Measurements from ENCODE around the gene TNPO2.
"Not testable (repeated sequence)": the region's sequence is repeated elsewhere in the genome, so short reads cannot be mapped to it uniquely, and the experiment has no call there.

TNPO2 gene

GRCh38 chr19:12736995-12737834 lies 13.5 kb upstream of the TNPO2 start, which contains the start of gene GET3:
Gene GET3, plus strand, starts transcription at chr19:12737497. Its CDS starts 9 bp downstream, at chr19:12737506.
- DNase-seq (ENCODE audit: low spot score), result peak; percentile 95

DNA sequence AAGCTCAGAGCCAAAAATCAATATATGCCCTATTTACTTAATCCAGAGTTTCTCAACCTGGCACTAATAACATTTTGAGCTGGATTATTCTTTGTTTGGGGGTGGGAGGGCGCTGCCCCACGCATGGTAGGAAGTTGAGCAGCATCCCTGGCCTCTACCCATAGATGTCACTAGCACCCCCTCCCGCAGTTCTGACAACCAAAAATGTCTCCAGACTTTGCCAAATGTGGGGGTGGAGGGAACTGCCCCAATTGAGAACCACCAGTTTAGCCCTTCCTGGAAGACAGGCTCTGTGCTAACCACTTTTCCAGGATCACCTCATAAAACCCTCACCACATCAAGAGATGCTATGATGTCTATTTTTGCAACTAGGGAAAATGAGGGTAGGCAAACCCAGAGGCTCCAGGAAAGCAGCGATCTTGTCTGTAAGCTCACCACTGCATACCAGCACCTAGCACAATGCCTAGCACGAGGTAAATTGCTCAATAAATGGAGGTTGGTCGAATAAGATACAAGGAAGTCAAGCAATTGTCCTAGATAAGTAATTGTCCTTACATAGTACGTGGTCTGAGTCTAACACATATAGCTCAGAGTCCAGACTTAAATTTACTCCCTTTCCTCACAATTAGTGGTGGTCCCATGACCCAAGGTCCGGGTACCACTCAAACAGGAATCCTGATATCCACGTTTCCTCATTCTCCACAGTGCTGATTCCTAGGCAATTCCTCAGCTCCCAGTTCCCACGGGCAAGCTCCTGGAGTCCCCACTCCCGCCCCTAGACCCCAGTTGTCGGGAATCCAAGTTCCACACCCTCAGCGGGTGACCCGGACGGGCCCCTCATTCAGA lies 9.9 kb upstream of the TNPO2 start:
- DNase-seq (ENCODE audit: low spot score), result peak; percentile 57

DNA sequence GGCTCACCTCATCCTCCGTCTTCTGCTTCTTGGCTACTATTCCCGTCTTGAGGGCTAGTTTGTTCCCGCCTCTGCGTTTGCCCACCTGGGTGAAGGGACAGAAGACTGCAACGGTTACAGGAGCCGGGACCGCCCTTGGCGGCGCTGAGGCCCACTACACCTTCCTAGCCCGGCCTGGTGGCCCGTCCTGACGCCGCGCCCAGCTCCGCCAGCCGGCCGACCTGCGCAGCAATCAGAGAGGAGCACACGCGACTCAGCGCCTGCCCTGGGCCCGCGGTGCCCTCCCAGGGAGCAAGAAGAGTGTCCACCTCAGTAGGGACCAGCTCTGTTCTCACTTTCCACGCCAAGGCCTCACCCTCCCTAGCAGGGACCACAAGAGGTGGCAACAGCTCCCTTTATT lies 7.6 kb upstream of the TNPO2 start:
- DNase-seq (ENCODE audit: low spot score), result no peak

DNA sequence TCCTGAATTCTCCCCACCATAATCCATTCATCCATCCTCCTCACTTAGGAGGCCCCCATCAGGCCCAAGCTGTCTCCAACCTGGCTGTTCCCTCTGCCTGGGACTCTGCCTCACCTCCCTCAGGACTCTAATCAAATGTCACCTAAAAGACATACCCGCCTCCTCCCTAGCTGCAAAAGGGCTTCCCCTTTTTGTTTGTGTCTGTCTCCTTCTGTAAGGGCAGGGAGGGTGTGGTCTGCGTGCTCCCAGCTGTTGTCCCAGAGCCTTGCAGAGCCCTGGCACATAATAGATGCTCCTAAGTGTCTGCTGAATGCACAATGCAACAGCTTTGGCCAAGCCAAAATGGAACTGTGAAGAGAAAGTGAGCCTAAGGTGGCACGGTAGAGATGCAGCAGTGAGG lies 6.3 kb upstream of the TNPO2 start:
- DNase-seq (ENCODE audit: low spot score), result no peak

- no peak for DNase-seq (ENCODE audit: low spot score)
Observed at GRCh38 chr19:12727745-12728433, 4.2 kb upstream of the TNPO2 start.

- no peak for DNase-seq (ENCODE audit: low spot score)
Observed at GRCh38 chr19:12726988-12727316, 3.2 kb upstream of the TNPO2 start.

DNA sequence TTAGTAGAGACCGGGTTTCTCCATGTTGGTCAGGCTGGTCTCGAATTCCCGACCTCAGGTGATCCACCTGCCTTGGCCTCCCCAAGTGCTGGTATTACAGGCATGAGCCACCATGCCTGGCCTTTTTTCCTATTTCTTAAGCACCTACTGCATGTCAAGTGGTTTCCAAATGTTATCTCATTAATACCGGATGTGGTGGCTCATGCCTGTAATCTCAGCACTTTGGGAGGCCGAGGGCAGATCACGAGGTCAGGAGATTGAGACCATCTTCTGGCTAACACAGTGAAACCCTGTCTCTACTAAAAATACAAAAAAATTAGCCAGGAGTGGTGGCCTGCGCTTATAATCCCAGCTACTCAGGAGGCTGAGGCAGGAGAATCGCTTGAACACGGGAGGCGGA lies 1.9 kb upstream of the TNPO2 start:
- not testable (repeated sequence) for DNase-seq (ENCODE audit: low spot score)

- no peak for DNase-seq (ENCODE audit: low spot score)
Observed at GRCh38 chr19:12723381-12723640, 421 bp downstream of the TNPO2 start.

- DNase-seq (ENCODE audit: low spot score), result peak; percentile 99
Observed at GRCh38 chr19:12722566-12723380, 959 bp downstream of the TNPO2 start.

DNA sequence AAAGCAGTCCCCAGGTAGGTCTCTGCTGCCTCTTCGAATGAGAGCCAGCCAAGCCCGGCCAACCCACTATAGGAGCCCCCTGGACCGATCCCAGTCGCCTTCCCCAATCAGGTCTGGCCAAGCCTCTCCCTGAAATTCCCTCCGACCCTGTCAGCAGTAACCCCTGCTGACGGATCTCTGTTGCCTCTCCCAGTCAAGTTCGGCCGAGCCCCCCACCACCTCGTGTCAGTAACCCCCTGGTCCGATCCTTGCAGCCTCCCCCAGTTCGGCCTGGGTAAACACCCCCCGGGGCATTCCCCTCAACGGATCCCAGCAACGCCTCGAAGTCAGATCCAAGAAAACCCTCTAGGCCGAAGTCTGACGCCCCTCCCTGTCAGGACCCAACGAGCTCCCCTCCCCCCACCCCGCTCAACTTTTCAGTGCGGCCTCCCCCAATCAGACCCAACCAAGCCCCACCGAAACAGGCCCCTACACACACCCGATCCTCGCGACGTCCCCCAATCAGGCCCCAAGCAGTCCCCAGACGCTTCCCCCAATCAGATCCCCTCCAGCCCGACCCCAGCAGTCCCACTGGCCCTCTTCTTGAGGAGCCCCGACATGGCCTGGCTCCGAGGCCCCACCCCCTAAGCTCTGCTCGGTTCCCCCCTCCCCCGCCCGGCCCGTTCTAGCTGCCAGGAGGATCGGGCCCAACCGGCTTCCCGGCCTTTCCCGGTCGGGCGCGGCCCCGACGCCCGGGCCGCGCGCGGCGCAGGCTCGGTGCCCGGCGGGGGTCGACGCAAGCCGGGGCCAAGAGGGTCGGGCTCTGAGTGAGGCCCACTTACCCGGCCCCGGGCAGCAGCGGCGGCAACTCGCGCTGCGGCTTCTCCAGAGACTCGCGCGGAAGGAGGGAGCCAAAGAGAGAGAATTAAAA lies 1.8 kb downstream of the TNPO2 start:
- DNase-seq (ENCODE audit: low spot score), result no peak

DNA sequence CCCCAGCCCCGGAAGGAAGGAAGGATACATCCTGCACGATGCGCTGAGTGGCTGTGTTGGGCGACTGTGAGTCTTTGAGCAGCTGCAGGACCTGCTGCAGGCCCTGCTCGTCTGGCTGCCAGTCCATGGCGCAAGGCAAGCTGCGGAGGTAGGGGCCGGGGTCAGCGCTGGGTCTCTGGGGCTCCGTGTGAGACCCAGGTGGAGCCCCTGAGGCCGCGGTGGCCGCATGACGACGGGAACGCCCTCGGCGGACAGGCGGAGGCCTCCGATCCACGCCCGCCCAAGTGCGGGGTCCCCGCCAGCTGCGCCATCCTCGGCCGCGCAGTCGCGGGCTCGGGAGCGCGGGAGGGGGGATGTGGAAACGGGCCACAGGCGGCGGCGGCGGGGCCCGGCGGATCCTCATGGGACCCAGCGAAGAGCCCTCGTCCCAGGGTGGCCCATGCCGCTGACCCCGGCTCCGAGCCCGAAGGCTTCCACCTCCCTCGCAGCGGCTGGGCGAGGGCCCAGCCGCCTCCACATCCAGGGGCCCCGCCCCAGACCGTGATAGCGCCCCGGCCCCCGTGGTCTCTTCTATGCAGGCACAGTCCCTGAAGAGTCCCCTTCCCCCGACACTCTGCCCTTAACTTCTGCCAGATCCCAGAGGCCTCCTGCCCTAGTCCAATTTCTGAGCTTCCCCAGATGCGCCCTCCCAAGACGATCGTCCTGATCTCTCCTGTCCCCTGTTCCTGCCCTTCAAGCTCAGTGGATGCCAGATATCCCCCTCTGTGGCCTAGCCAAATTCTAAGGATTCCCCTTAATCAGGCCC lies 2.7 kb downstream of the TNPO2 start:
- no peak for DNase-seq (ENCODE audit: low spot score)

DNA sequence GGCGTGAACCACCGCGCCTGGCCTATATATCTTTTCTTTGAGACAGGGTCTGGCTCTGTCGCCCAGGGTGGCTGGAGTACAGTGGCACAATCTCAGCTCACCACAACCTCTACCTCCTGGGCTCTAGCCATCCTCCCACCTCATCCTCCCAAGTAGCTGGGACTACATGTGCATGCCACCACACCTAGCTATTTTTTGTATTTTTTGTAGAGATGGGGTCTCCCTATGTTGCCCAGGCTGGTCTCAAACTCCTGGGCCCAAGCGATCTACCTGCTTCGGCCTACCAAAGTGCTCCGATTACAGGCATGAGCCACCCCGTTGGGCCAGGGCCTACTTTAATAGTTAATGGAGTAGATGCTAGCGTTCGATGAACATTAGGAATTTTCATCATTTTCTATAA lies 3.4 kb downstream of the TNPO2 start:
- no peak for DNase-seq (ENCODE audit: low spot score)

GRCh38 chr19:12715929-12716328 lies 7.8 kb downstream of the TNPO2 start:
- no peak for DNase-seq (ENCODE audit: low spot score)

DNA sequence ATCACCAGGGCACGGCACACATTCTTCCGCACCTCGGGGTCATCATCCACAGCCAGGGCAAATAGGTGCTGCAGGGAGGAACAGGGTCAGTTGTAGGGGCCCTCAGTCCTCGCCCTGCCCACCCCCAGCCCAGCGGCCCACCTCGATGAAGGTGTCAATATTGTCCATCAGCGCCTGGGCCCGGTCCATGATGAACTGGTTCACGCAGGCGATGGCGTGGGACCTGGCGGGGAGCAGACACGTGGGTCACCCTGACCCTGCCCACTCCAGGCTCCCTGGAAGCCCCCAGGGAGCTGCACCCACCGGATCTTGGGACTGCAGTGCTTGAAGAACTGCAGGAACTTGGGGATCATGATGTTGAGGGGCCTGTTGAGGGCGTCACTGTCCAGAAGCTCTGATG lies 8.6 kb downstream of the TNPO2 start:
- DNase-seq (ENCODE audit: low spot score), result no peak

DNA sequence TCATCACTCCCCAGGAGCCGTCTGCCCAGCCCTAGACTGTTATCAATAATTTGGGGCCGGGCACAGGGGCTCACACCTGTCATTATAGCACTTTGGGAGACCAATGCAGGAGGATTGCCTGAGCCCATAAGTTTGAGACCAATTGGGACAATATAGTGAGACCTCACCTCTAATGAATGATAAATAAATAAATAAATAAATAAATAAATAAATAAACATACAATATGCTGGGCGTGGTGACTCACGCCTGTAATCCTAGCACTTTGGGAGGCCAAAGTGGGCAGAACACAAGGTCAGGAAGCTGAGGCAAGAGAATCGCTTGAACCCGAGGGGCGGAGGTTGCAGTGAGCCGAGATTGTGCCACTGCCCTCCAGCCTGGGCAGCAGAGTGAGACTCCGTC lies 10.4 kb downstream of the TNPO2 start:
- DNase-seq (ENCODE audit: low spot score), result not testable (repeated sequence)

DNA sequence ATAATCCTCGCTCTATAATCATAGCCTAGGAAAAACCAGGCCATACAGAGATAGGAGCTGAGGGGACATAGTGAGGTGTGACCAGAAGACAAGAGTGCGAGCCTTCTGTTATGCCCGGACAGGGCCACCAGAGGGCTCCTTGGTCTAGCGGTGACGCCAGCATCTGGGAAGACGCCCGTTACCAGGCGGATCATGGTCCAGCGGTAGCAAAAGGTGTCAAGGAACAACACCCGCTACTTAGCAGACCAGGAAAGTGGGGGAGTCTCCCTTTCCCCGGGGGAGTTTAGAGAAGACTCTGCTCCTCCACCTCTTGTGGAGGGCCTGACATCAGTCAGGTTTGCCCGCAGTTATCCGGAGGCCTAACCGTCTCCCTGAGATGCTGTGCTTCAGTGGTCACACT lies 11.7 kb downstream of the TNPO2 start:
- not testable (repeated sequence) for DNase-seq (ENCODE audit: low spot score)

GRCh38 chr19:12711187-12711586 lies 12.5 kb downstream of the TNPO2 start:
- no peak for DNase-seq (ENCODE audit: low spot score)

DNA sequence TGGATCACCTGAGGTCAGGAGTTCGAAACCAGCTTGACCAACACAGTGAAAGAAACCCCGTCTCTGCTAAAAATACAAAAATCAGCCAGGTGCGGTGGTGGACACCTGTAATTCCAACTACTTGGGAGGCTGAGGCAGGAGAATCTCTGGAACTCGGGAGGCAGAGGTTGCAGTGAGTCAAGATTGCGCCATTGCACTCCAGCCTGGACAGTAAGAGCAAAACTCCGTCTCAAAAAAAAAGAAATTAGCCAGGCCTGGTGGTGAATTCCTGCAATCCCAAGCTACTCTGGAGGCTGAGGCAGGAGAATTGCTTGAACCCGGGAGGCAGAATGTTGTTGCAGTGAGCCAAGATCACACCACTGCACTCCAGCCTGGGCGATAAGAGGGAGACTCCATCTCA lies 15.1 kb downstream of the TNPO2 start:
- no peak for DNase-seq (ENCODE audit: low spot score)

DNA sequence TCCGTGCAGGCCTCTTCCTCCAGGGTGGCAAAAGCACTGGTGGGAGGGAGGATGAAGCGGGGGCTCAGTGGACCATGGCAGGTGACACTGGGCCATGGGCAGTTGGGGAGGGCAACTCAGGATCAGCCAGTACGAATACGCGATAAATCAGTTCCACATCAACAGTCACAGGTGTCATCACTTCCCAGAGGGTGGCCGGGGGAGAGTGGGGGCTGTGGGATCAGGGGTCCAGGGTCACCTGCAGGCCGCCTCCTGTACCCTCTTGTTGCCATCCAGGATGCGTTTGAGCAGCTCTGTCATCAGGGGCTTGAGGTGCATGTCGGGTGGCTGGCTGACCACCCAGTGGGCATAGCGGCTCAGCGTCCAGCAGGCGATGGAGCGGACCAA lies 17.4 kb downstream of the TNPO2 start:
- no peak for DNase-seq (ENCODE audit: low spot score)

GRCh38 chr19:12705654-12706331 lies 17.9 kb downstream of the TNPO2 start:
- no peak for DNase-seq (ENCODE audit: low spot score)

Measured in hematopoietic multipotent progenitor cell treated with erythropoietin and hydrocortisone succinate and interleukin-3 and kit ligand, for 17 days (in vitro differentiated cells).